Astrocyte (in vitro differentiated cells and primary cell): ENCODE results near the gene HES5. TPM values are rescaled to one million over a fixed set of nuclear protein-coding genes. Genes with fewer than 3 reads are reported as not detected.

Experiments used
- DNase-seq: peaks from one replicate; pipeline ENCODE4 v3.0.0-alpha.2; 2010; ENCODE audit warnings: low read depth
- FAIRE-seq: peaks from 2 replicates; lab custom pipeline; 2011; peaks lifted over from hg19 to GRCh38; lab: Jason Lieb, UNC
- H2AFZ ChIP-seq: 2 replicates; pipeline ENCODE4 v1.6.0; 2012; ENCODE audit warnings: low read depth, low read length, inconsistent platforms
- H3K27ac ChIP-seq: 2 replicates; pipeline ENCODE4 v1.5.1; 2011; ENCODE audit warnings: low read depth, low read length, inconsistent platforms
- H3K27me3 ChIP-seq: 2 replicates; pipeline ENCODE4 v1.6.0; 2011; ENCODE audit warnings: low read length, inconsistent platforms; ENCODE audit not compliant: insufficient read depth
- H3K36me3 ChIP-seq: 2 replicates; pipeline ENCODE4 v1.5.1; 2011; ENCODE audit warnings: low read length, inconsistent platforms; ENCODE audit not compliant: insufficient read depth
- H3K4me1 ChIP-seq: 2 replicates; pipeline ENCODE4 v1.5.1; 2011; ENCODE audit warnings: low read length, inconsistent platforms; ENCODE audit not compliant: insufficient read depth
- H3K4me2 ChIP-seq: 2 replicates; pipeline ENCODE4 v1.6.0; 2012; ENCODE audit warnings: low read length, inconsistent platforms
- H3K4me3 ChIP-seq: 2 replicates; pipeline ENCODE4 v1.5.1; 2011; ENCODE audit warnings: low read depth, mild to moderate bottlenecking, low read length, inconsistent platforms; ENCODE audit not compliant: insufficient read depth
- H3K79me2 ChIP-seq: 2 replicates; pipeline ENCODE4 v1.6.0; 2012; ENCODE audit warnings: mild to moderate bottlenecking, low read length, inconsistent platforms; ENCODE audit not compliant: insufficient read depth
- H3K9ac ChIP-seq: 2 replicates; pipeline ENCODE4 v1.6.0; 2012; ENCODE audit warnings: mild to moderate bottlenecking, low read length, inconsistent platforms
- H3K9me3 ChIP-seq: 2 replicates; pipeline ENCODE4 v1.5.1; 2012; ENCODE audit warnings: low read depth, mild to moderate bottlenecking, low read length, inconsistent platforms; ENCODE audit not compliant: insufficient read depth
- H4K20me1 ChIP-seq: 2 replicates; pipeline ENCODE4 v1.6.0; 2012; ENCODE audit warnings: low read length, inconsistent platforms; ENCODE audit not compliant: insufficient read depth
- H3K27ac Mint-ChIP-seq: one replicate; pipeline ENCODE4 v1.8.0; 2021; ENCODE audit warnings: mild to moderate bottlenecking, mixed read lengths; ENCODE audit not compliant: unreplicated experiment
- H3K27me3 Mint-ChIP-seq: one replicate; pipeline ENCODE4 v1.8.0; 2021; ENCODE audit warnings: low read depth, mixed read lengths; ENCODE audit not compliant: unreplicated experiment
- H3K36me3 Mint-ChIP-seq: one replicate; pipeline ENCODE4 v1.8.0; 2021; ENCODE audit warnings: low read depth, mixed read lengths; ENCODE audit not compliant: unreplicated experiment
- H3K4me1 Mint-ChIP-seq: one replicate; pipeline ENCODE4 v1.8.0; 2021; ENCODE audit warnings: low read depth, mixed read lengths; ENCODE audit not compliant: unreplicated experiment
- H3K4me3 Mint-ChIP-seq: one replicate; pipeline ENCODE4 v1.8.0; 2021; ENCODE audit warnings: mild to moderate bottlenecking, moderate library complexity, mixed read lengths; ENCODE audit not compliant: unreplicated experiment
- H3K9me3 Mint-ChIP-seq: one replicate; pipeline ENCODE4 v1.8.0; 2021; ENCODE audit warnings: mild to moderate bottlenecking, mixed read lengths; ENCODE audit not compliant: unreplicated experiment
- EZH2 ChIP-seq: IDR thresholded peaks from 2 replicates; pipeline ENCODE4 v1.6.1; 2012; ENCODE audit warnings: mild to moderate bottlenecking, low read length, inconsistent platforms; ENCODE audit not compliant: insufficient read depth
- total RNA-seq: library from RNA; stranded (reverse); gene quantifications from 2 replicates; pipeline ENCODE4 v1.2.1, GENCODE V29; 2021
- TF ChIP-seq, protein P1 (sequence below): IDR thresholded peaks from 2 replicates; pipeline ENCODE4 v1.5.1; 2011; ENCODE audit warnings: low read depth, mild to moderate bottlenecking, inconsistent platforms, low read length, moderate library complexity; ENCODE audit not compliant: insufficient read depth

The HES5 gene
- total RNA-seq, 1 donor from 2014 or later, result not detected

DNA sequence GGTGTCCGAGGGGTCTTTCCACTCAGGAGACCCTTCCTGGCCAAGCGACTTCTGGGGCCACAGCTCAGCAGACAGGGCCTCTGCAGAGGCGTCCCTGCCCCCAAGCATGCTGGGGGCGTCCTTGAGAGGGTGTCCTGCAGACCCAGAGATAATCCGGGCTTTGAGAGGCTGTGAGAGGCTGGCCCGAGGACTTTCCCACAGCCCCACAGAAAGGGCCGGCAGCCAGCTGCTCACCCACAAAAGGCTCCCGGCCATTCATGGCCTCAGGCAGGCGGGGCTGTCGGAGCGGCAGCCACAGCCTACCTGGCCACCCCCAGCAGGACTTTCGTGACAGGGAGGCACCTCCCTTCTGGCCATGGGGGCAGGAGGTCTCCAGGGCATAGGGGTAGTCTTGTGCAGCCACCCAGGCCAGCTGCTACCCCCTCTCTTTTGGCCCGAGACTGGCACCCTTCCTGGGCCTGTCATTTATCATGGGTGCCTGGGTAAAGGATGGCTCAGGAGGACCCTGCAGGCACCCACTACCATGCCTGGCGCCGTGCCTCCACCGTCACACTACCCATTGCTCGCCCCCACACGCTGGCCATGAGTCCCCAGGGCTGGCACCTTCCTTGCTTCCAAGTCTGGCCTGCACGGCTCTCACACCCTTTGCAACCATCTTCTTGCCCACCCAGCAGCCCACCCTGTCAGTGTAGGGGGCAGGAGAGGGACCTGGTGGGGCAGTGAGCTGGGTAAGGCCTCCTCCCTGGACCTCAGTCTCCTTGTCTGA lies 15.0 kb upstream of the HES5 start:
- Mint-ChIP-seq H3K27me3 (peaks cover 4% of the 10 kb centered on the region), H3K4me3 (no peak overlapping the region), H3K9me3 (no peaks in the 10 kb centered on the region), H3K27ac (no peak overlapping the region), H3K36me3 (no peaks in the 10 kb centered on the region), H3K4me1 (no peaks in the 10 kb centered on the region)
- no peaks in the 10 kb centered on the region for H3K36me3 ChIP-seq
- no peak overlapping the region for H3K4me2 ChIP-seq
- H3K9ac ChIP-seq, result peak overlapping the region; percentile 20
- H3K27me3 ChIP-seq, result peaks cover 2% of the 10 kb centered on the region
- no peak overlapping the region for H3K27ac ChIP-seq
- no peak overlapping the region for H3K4me3 ChIP-seq
- no peak overlapping the region for H2AFZ ChIP-seq
- DNase-seq (no peak), FAIRE-seq (no peak)
- TF ChIP-seq EZH2, result no peak
- TF ChIP-seq, protein P1, sequence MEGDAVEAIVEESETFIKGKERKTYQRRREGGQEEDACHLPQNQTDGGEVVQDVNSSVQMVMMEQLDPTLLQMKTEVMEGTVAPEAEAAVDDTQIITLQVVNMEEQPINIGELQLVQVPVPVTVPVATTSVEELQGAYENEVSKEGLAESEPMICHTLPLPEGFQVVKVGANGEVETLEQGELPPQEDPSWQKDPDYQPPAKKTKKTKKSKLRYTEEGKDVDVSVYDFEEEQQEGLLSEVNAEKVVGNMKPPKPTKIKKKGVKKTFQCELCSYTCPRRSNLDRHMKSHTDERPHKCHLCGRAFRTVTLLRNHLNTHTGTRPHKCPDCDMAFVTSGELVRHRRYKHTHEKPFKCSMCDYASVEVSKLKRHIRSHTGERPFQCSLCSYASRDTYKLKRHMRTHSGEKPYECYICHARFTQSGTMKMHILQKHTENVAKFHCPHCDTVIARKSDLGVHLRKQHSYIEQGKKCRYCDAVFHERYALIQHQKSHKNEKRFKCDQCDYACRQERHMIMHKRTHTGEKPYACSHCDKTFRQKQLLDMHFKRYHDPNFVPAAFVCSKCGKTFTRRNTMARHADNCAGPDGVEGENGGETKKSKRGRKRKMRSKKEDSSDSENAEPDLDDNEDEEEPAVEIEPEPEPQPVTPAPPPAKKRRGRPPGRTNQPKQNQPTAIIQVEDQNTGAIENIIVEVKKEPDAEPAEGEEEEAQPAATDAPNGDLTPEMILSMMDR, result no peak
- no peaks in the 10 kb centered on the region for H4K20me1 ChIP-seq
- no peaks in the 10 kb centered on the region for H3K79me2 ChIP-seq
- no peaks in the 10 kb centered on the region for H3K9me3 ChIP-seq
- H3K4me1 ChIP-seq, result peaks cover 37% of the 10 kb centered on the region

DNA sequence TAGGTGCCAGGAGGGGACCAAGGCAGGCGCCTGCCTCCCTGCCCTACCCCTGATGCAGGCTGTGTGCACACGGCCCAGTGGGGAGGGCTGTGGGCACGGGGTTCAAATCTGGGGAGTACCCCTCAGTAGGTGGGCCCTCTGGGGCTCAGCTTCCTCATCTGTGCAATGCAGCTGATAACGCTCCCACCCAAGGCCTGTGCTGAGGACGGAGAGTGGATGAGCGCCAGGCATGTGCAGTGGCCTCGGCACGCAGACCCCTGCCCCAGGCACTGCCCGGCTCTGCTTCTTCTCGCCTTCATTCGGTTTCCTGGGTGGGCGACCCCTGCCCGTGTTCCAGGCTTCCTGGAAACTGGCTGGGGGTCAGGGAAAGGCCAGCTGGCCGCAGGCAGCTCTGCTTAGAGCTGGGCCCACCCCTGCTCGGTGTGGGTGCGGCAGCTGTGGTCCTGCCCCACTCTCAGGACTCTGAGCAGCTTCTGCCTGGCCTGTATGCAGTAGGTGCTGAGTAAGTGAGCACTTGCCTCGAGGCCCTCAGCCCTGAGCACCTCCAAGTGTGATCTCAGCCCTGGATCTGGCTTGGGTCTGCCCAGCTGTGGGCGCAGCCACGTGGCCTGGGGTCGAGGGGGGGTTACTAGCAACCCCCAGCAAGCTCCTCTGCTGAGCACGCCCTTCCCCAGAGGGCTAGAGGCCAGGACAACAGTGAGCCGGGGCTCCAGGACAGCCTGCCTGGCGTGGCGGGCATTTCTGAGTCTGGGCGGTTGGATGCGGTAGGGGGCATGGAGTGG lies 14.2 kb upstream of the HES5 start:
- TF ChIP-seq, protein P1, result no peak
- TF ChIP-seq EZH2, result no peak
- Mint-ChIP-seq H3K27me3 (peaks cover 3% of the 10 kb centered on the region), H3K9me3 (no peaks in the 10 kb centered on the region), H3K27ac (no peak overlapping the region), H3K4me3 (no peak overlapping the region), H3K4me1 (no peaks in the 10 kb centered on the region), H3K36me3 (no peaks in the 10 kb centered on the region)
- FAIRE-seq (no peak), DNase-seq (peak; percentile 12)
- peaks cover 37% of the 10 kb centered on the region for H3K4me1 ChIP-seq
- peak overlapping the region; percentile 20 for H3K9ac ChIP-seq
- peaks cover 2% of the 10 kb centered on the region for H3K27me3 ChIP-seq
- no peaks in the 10 kb centered on the region for H3K79me2 ChIP-seq
- peak overlapping the region; percentile 39 for H2AFZ ChIP-seq
- H3K4me3 ChIP-seq, result no peak overlapping the region
- no peaks in the 10 kb centered on the region for H4K20me1 ChIP-seq
- H3K27ac ChIP-seq, result no peak overlapping the region
- H3K9me3 ChIP-seq, result no peaks in the 10 kb centered on the region
- H3K4me2 ChIP-seq, result peak overlapping the region; percentile 69
- no peaks in the 10 kb centered on the region for H3K36me3 ChIP-seq
